GM12878 (cell line): Measurements from ENCODE around the gene TLL2. TPM values are rescaled to one million over a fixed set of nuclear protein-coding genes. Genes with fewer than 3 reads are reported as not detected.

Experiments used
- ATAC-seq: fragments of 200-7000 bp; cut with Tn5 transposase; 3 replicates; pipeline ENCODE4 v1.9.1; 2020; ENCODE audit warnings: mild to moderate bottlenecking, moderate library complexity
- BruUV-seq: library from RNA; stranded (reverse); fragments of 400-500 nt; replicated peaks from 2 replicates; lab custom pipeline; 2021; lab: Mats Ljungman, UMichigan
- CTCF ChIA-PET: fragments of 300-600 bp; sonication (Branson Sonifier 250); formaldehyde crosslinking; extraction: SDS; loops from one replicate; lab custom pipeline; 2021; ENCODE audit warnings: inconsistent platforms; lab: Yijun Ruan, JAX
- POLR2A ChIA-PET: fragments of 350-600 bp; formaldehyde crosslinking; extraction: SDS; loops from one replicate; lab custom pipeline; 2021; ENCODE audit warnings: inconsistent platforms; lab: Charles Lee
- RAD21 ChIA-PET: fragments of 300-600 bp; sonication (Branson Sonifier 250); formaldehyde crosslinking; loops from one replicate; lab custom pipeline; 2023; ENCODE audit warnings: antibody characterized with exemption; ENCODE audit not compliant: unreplicated experiment; lab: Charles Lee
- SMC1A ChIA-PET: fragments of 300-600 bp; sonication (Branson Sonifier 250); formaldehyde crosslinking; loops from one replicate; lab custom pipeline; 2023; ENCODE audit not compliant: unreplicated experiment, uncharacterized antibody; lab: Charles Lee
- DNase-seq: peaks from one replicate; pipeline ENCODE4 v3.0.0-alpha.2; 2011; ENCODE audit warnings: low read depth, low spot score
- FAIRE-seq: peaks from 3 replicates; lab custom pipeline; 2011; peaks lifted over from hg19 to GRCh38; lab: Jason Lieb, UNC
- H2AFZ ChIP-seq: 2 replicates; pipeline ENCODE4 v1.6.0; 2011; ENCODE audit warnings: low read depth, low read length, control low read depth; ENCODE audit not compliant: control insufficient read depth
- H3K27ac ChIP-seq: 2 replicates; pipeline ENCODE4 v1.5.1; 2011; ENCODE audit warnings: control low read depth; ENCODE audit not compliant: control insufficient read depth, insufficient read depth
- H3K27me3 ChIP-seq, 2 experiments: replicated peaks in 1 of 2; 2 replicates each; pipeline versions ENCODE4 v1.6.0 to v1.6.1; 2011; ENCODE audit warnings: low read length in 1 of 2; ENCODE audit not compliant: control insufficient read depth in 2 of 2, insufficient read depth in 2 of 2
- H3K36me3 ChIP-seq, 2 experiments: 2 replicates each; pipeline ENCODE4 v1.5.1; 2011; ENCODE audit warnings: low read length in 1 of 2; ENCODE audit not compliant: control insufficient read depth in 2 of 2, insufficient read depth in 2 of 2
- H3K4me1 ChIP-seq: 2 replicates; pipeline ENCODE4 v1.6.1; 2011; ENCODE audit warnings: mild to moderate bottlenecking, low read length, moderate library complexity, mixed read lengths; ENCODE audit not compliant: control insufficient read depth, insufficient read depth
- H3K4me2 ChIP-seq: 2 replicates; pipeline ENCODE4 v1.6.0; 2011; ENCODE audit warnings: control low read depth; ENCODE audit not compliant: control insufficient read depth, insufficient read depth
- H3K4me3 ChIP-seq: fragments of 200-600 bp; sonication (generic); 2 replicates; pipeline ENCODE4 v1.5.1; 2016
- H3K79me2 ChIP-seq: 2 replicates; pipeline ENCODE4 v1.6.0; 2011; ENCODE audit warnings: low read length; ENCODE audit not compliant: control insufficient read depth, insufficient read depth
- H3K9ac ChIP-seq: 2 replicates; pipeline ENCODE4 v1.8.0; 2011; ENCODE audit warnings: low read length, control low read depth, mixed read lengths; ENCODE audit not compliant: control insufficient read depth, insufficient read depth
- H3K9me3 ChIP-seq: replicated peaks from 3 replicates; pipeline ENCODE4 v1.5.1; 2011; ENCODE audit warnings: mild to moderate bottlenecking, low read length; ENCODE audit not compliant: control insufficient read depth, insufficient read depth
- H4K20me1 ChIP-seq: 2 replicates; pipeline ENCODE4 v1.6.0; 2011; ENCODE audit not compliant: control insufficient read depth, insufficient read depth
- ETV6 ChIP-seq, 2 experiments: fragments of 450-650 bp in 1 of 2; IDR thresholded peaks in 1 of 2; conservative IDR thresholded peaks in 1 of 2; 2 replicates each; pipeline ENCODE4 v1.6.1; 2014; ENCODE audit warnings: antibody characterized with exemption in 1 of 2, borderline replicate concordance in 1 of 2, low read depth in 1 of 2, mild to moderate bottlenecking in 1 of 2, moderate library complexity in 1 of 2
- GABPA ChIP-seq: IDR thresholded peaks from 2 replicates; pipeline ENCODE4 v1.6.1; 2014; ENCODE audit warnings: antibody characterized with exemption, low read depth, mild to moderate bottlenecking, inconsistent platforms
- SMAD5 ChIP-seq: IDR thresholded peaks from 2 replicates; pipeline ENCODE4 v1.6.1; 2016; ENCODE audit warnings: antibody characterized with exemption, low read depth
- USF2 ChIP-seq: IDR thresholded peaks from 2 replicates; pipeline ENCODE4 v1.6.1; 2011; ENCODE audit warnings: low read depth, low read length, improper control_type of control experiment, borderline replicate concordance
- ZBTB4 ChIP-seq: fragments of 450-650 bp; formaldehyde crosslinking; IDR thresholded peaks from 2 replicates; pipeline ENCODE4 v1.4.0; 2022; ENCODE audit warnings: mild to moderate bottlenecking, moderate library complexity
- WGBS: methylation state at CpG from one replicate; pipeline ENCODE4 v1.1.6; 2016; ENCODE audit warnings: low lambda C conversion rate; ENCODE audit not compliant: insufficient replicate concordance, insufficient coverage; ENCODE audit errors: missing lambda C conversion rate; 5-methylcytosine and 5-hydroxymethylcytosine counted together
- in situ Hi-C: fragments of 300-500 bp; cut with MboI; formaldehyde crosslinking; loops from 9 replicates; pipeline ENCODE4 v1.14.3; 2018; ENCODE audit warnings: mixed read lengths
- intact Hi-C: fragments of 100-400 bp; cut with micrococcal nuclease; formaldehyde crosslinking; loops from one replicate; pipeline ENCODE4 v1.14.2; 2022; ENCODE audit not compliant: unreplicated experiment
- polyA plus RNA-seq, 11 experiments: library from polyadenylated mRNA; depleted of rRNA in 4 of 11; unstranded in 6 of 11; stranded (reverse) in 5 of 11; fragments of >200 nt; fragmentation: Nextera tagmentation in 4 of 11; fragmentation: Illumina TruSeq in 1 of 11; extraction: Ambion mirVana in 4 of 11; extraction: Trizol in 1 of 11; gene quantifications; 1 replicate in 1 of 11; 2 replicates in 10 of 11; pipeline versions ENCODE4 v1.2.1 to v1.2.3, GENCODE V29; 2011 to 2016; ENCODE audit warnings: inconsistent platforms in 2 of 11, missing spikeins in 2 of 11, low read depth in 1 of 11
- total RNA-seq, 4 experiments: library from RNA; depleted of rRNA in 3 of 4; stranded (reverse); fragments of >200 nt in 3 of 4; fragmentation: Illumina TruSeq in 1 of 4; extraction: Trizol in 1 of 4; gene quantifications; 2 replicates each; pipeline versions ENCODE4 v1.2.1 to v1.2.3, GENCODE V29; 2013 to 2021

TLL2 gene
- total and polyA plus RNA-seq, 10 of the 15 experiments (the other 5 are each of a cell fraction or from before 2014, with no cell fraction given), result 0.02 to 2.1 (median 0.52) TPM

GRCh38 chr10:96473866-96474265 is 39.9 kb downstream of the TLL2 start:
- H3K4me2 ChIP-seq, result no peak overlapping the region
- ATAC-seq (no peak), FAIRE-seq (no peak), DNase-seq (no peak)
- H3K27ac ChIP-seq, result no peak overlapping the region
- H3K36me3 ChIP-seq, result no peaks in the 10 kb centered on the region
- H3K9me3 ChIP-seq, result no peaks in the 10 kb centered on the region
- SMC1A ChIA-PET, result interaction anchor here (0.7 kb wide), 1 partner anchor 29 kb away, joined by 3 read pairs; no protein-coding TSS in a partner anchor
- no peaks in the 10 kb centered on the region for H4K20me1 ChIP-seq
- peaks cover 0 to 2% of the 10 kb centered on the region in 2 experiments; a peak in 2 of 4 replicates for H3K27me3 ChIP-seq
- in situ Hi-C loops, result no loop called here
- CTCF ChIA-PET, result interaction anchor here (1.4 kb wide), 1 partner anchor 16 kb away, joined by 3 read pairs; no protein-coding TSS in a partner anchor
- intact Hi-C loops, result no loop called here
- WGBS, result 65% methylated on average over 9 of the region's 9 CpGs
- BruUV-seq, result no TSS peak
- POLR2A ChIA-PET, result no interaction called here
- TF ChIP-seq USF2, result no peak
- no peak for TF ChIP-seq ETV6 (conservative IDR thresholded peaks at IDR 0.05 in 1 of 2, IDR thresholded peaks at IDR 0.05 in 1 of 2; ENCODE audit: borderline replicate concordance in 1 of 2, low read depth in 1 of 2)
- no peak for TF ChIP-seq SMAD5
- TF ChIP-seq ZBTB4, result no peak
- no peak for TF ChIP-seq GABPA
- no peak overlapping the region for H3K9ac ChIP-seq
- no peak overlapping the region for H3K4me3 ChIP-seq
- RAD21 ChIA-PET, result no interaction called here
- H2AFZ ChIP-seq, result no peak overlapping the region
- H3K4me1 ChIP-seq, result no peaks in the 10 kb centered on the region
- H3K79me2 ChIP-seq, result no peaks in the 10 kb centered on the region
